ENCODE results near the gene NONO. TPM values are rescaled to one million over a fixed set of nuclear protein-coding genes. Genes with fewer than 3 reads are reported as not detected.
"Not testable (repeated sequence)": the region's sequence is repeated elsewhere in the genome, so short reads cannot be mapped to it uniquely, and the experiment has no call there.

The NONO gene
- total RNA-seq, 1 donor from 2014 or later: 634 TPM

DNA sequence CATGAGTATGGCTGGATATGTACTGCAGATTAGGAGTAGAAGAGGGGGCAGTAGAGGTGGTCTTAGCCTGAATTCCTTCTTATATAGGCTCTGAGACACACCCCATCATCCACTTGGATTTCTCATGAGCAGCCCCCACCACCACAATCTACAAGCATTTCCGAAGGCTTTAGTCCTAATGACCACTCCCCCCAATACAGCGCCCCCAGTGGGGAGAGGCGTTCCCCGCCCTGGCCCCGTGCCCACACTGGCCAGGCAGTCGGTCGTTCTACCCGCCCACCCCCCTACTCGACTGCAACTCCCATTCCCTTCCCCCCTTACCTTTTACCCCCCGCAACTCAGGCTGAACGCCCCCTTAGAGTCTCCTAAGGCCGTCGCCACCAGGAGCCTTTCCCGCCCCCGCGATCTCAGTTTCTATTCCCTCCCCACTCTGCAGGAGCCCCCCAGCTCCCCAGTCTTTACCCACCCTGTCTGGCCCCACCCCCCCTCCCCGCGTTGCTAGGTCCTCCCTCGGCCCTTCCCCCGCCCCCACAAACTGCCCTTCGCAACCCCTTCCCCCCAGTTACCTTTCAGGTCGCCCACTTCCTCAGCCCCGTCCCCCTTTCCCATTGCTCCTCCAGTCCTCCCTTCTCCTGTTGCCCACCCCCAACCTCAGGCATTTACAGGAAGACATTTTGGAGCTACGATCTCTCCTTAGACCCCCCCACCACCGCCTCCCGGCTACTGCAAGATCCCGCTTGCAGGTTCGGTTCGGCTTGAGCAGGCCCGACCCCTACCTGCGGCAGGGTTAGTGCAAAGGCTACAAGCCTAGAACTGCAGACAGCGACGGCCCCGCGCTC lies 30.0 kb upstream of the NONO start:
- Mint-ChIP-seq H3K27ac (peak overlapping the region; percentile 81), H3K27me3 (no peaks in the 10 kb centered on the region), H3K4me1 (ENCODE audit: unreplicated experiment) (peaks cover 4% of the 10 kb centered on the region), H3K4me3 (peak overlapping the region; percentile 95), H3K36me3 (peaks cover 8% of the 10 kb centered on the region), H3K9me3 (no peaks in the 10 kb centered on the region)
- DNase-seq (ENCODE audit: extremely low spot score, unreplicated experiment): no peak
- TF ChIP-seq CTCF (conservative IDR thresholded peaks at IDR 0.05): peak; percentile 66

- peak within 1 kb of the TSS; percentile 81 for H3K27ac Mint-ChIP-seq
- peaks cover 4% of the 10 kb centered on the region for H3K4me1 Mint-ChIP-seq (ENCODE audit: unreplicated experiment)
- H3K4me3 Mint-ChIP-seq: peak within 1 kb of the TSS; percentile 95
- no peak for TF ChIP-seq CTCF (conservative IDR thresholded peaks at IDR 0.05)
- H3K36me3 Mint-ChIP-seq: peaks cover 8% of the 10 kb centered on the region
- no peaks in the 10 kb centered on the region for H3K9me3 Mint-ChIP-seq
- H3K27me3 Mint-ChIP-seq: no peaks in the 10 kb centered on the region
- DNase-seq (ENCODE audit: extremely low spot score, unreplicated experiment): peak; percentile 87
Measured at GRCh38 chrX:71254092-71254963, 29.1 kb upstream of the NONO start, which contains the start of gene ZMYM3. Gene ZMYM3 (minus strand): TSS chrX:71254140. CDS start chrX:71253255, 885 bp downstream.

DNA sequence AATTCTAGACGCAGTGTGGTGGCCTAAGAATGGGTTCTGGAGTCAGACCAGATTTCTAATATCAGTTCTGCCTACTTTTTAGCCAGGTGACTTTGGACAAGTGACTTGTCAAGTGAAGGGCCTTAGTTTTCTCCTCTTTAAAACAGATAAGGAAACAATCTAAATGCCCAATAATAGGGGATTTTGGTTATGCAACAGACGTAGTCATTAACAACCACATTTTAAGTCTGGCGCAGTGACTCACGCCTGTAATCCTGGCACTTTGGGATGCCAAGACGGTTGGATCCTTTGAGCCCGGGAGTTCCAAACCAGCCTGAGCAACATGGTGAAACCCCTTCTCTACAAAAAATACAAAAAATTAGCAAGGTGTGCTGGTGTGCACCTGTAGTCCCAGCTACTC lies 27.4 kb upstream of the NONO start:
- H3K27me3 Mint-ChIP-seq: no peaks in the 10 kb centered on the region
- H3K36me3 Mint-ChIP-seq: peaks cover under 1% of the 10 kb centered on the region
- peak overlapping the region; percentile 80 for H3K27ac Mint-ChIP-seq
- peaks cover 2% of the 10 kb centered on the region for H3K4me1 Mint-ChIP-seq (ENCODE audit: unreplicated experiment)
- no peak for TF ChIP-seq CTCF (conservative IDR thresholded peaks at IDR 0.05)
- peak overlapping the region; percentile 95 for H3K4me3 Mint-ChIP-seq
- DNase-seq (ENCODE audit: extremely low spot score, unreplicated experiment): no peak
- H3K9me3 Mint-ChIP-seq: no peaks in the 10 kb centered on the region

DNA sequence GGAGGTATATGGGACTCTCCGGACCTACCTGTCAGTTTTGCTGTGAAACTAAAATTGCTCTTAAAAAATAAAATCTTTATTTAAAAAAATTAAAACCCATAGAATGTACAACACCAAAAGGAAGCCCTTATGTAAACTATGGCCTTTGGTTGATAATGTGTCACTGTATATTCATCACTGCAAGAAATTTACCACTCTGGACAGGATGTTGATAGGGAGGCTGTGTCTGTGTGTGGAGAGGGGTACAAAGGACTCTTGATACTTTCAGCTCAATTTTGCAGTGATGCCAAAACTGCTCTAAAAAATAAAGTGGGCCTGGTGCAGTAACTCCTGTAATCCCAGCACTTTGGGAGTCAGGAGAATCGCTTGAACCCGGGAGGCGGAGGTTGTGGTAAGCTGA lies 26.6 kb upstream of the NONO start:
- TF ChIP-seq CTCF (conservative IDR thresholded peaks at IDR 0.05): no peak
- Mint-ChIP-seq H3K27ac (no peak overlapping the region), H3K4me1 (ENCODE audit: unreplicated experiment) (no peaks in the 10 kb centered on the region), H3K36me3 (no peaks in the 10 kb centered on the region), H3K4me3 (no peak overlapping the region), H3K27me3 (no peaks in the 10 kb centered on the region), H3K9me3 (no peaks in the 10 kb centered on the region)
- DNase-seq (ENCODE audit: extremely low spot score, unreplicated experiment): no peak

- not testable (repeated sequence) for DNase-seq (ENCODE audit: extremely low spot score, unreplicated experiment); H3K27me3 Mint-ChIP-seq; H3K4me3 Mint-ChIP-seq; H3K4me1 Mint-ChIP-seq (ENCODE audit: unreplicated experiment); H3K9me3 Mint-ChIP-seq; H3K27ac Mint-ChIP-seq
- H3K36me3 Mint-ChIP-seq: peaks cover 14% of the 10 kb centered on the region
Measured at GRCh38 chrX:71268624-71269023, 14.8 kb upstream of the NONO start.

Data from type B pancreatic cell (in vitro differentiated cells).